HepG2 (cell line): ENCODE data around the gene THRA. TPM values are rescaled to one million over a fixed set of nuclear protein-coding genes. Genes with fewer than 3 reads are reported as not detected.

Experiments used
- BCL6 ChIP-seq: IDR thresholded peaks from 2 replicates; pipeline ENCODE4 v1.6.1; 2016; ENCODE audit warnings: missing genetic modification reagents, missing compliant biosample characterization
- CBX5 ChIP-seq: sonication (generic); formaldehyde crosslinking; IDR thresholded peaks from 2 replicates; pipeline ENCODE4 v1.4.0; 2020; ENCODE audit warnings: missing genetic modification reagents, borderline replicate concordance
- GLI4 ChIP-seq: sonication (generic); formaldehyde crosslinking; IDR thresholded peaks from 2 replicates; pipeline ENCODE4 v1.5.1; 2020; ENCODE audit warnings: missing genetic modification reagents, mild to moderate bottlenecking, moderate library complexity, borderline replicate concordance
- KLF16 ChIP-seq, 2 experiments: sonication (generic) in 1 of 2; formaldehyde crosslinking in 1 of 2; IDR thresholded peaks; 2 replicates each; pipeline versions ENCODE4 v1.6.1 to v1.8.0; 2016 to 2023; ENCODE audit warnings: missing genetic modification reagents in 2 of 2, missing compliant biosample characterization in 1 of 2
- MZF1 ChIP-seq: sonication (generic); formaldehyde crosslinking; IDR thresholded peaks from 2 replicates; pipeline ENCODE4 v1.8.1; 2023; ENCODE audit warnings: mild to moderate bottlenecking, missing genetic modification reagents, borderline replicate concordance
- NCOA5 ChIP-seq: sonication (generic); formaldehyde crosslinking; IDR thresholded peaks from 2 replicates; pipeline ENCODE4 v1.4.0; 2020; ENCODE audit warnings: missing genetic modification reagents
- NFE2 ChIP-seq: sonication (generic); formaldehyde crosslinking; IDR thresholded peaks from 2 replicates; pipeline ENCODE4 v1.4.0; 2020; ENCODE audit warnings: missing genetic modification reagents
- ZKSCAN1 ChIP-seq: fragments of 150-350 bp; IDR thresholded peaks from 2 replicates; pipeline ENCODE4 v1.6.1; 2014; ENCODE audit warnings: low read length
- ZNF235 ChIP-seq: sonication (generic); formaldehyde crosslinking; IDR thresholded peaks from 2 replicates; pipeline ENCODE4 v1.8.1; 2023; ENCODE audit warnings: mild to moderate bottlenecking, missing genetic modification reagents, borderline replicate concordance
- ZNF260 ChIP-seq: sonication (generic); formaldehyde crosslinking; IDR thresholded peaks from 2 replicates; pipeline ENCODE4 v1.4.0; 2020; ENCODE audit warnings: missing genetic modification reagents, low read depth, mild to moderate bottlenecking, borderline replicate concordance
- ZNF781 ChIP-seq: sonication (generic); formaldehyde crosslinking; IDR thresholded peaks from 2 replicates; pipeline ENCODE4 v1.5.1; 2020; ENCODE audit warnings: borderline replicate concordance, mild to moderate bottlenecking, missing genetic modification reagents; ENCODE audit errors: not compliant biosample characterization
- polyA plus RNA-seq, 8 experiments: library from polyadenylated mRNA; depleted of rRNA in 3 of 8; stranded (reverse) in 7 of 8; unstranded in 1 of 8; fragments of >200 nt; fragmentation: Illumina TruSeq in 4 of 8; extraction: Trizol in 4 of 8; gene quantifications; 2 replicates each; pipeline versions ENCODE4 v1.2.1 to v1.2.3, GENCODE V29; 2011 to 2016; ENCODE audit warnings: low read depth in 4 of 8, missing spikeins in 1 of 8, mixed read lengths in 1 of 8; ENCODE audit not compliant: insufficient read depth in 1 of 8
- total RNA-seq, 5 experiments: library from RNA; depleted of rRNA; stranded (reverse); fragments of >200 nt; fragmentation: Illumina TruSeq; extraction: Trizol; gene quantifications; 2 replicates each; pipeline ENCODE4 v1.2.3, GENCODE V29; 2016; ENCODE audit warnings: low read depth in 1 of 5
- TF ChIP-seq, protein P1 (sequence below): sonication (generic); formaldehyde crosslinking; IDR thresholded peaks from 2 replicates; pipeline ENCODE4 v1.9.0; 2022; ENCODE audit warnings: low read depth, missing genetic modification reagents
- TF ChIP-seq, protein P2 (sequence below): sonication (generic); formaldehyde crosslinking; IDR thresholded peaks from 2 replicates; pipeline ENCODE4 v1.4.0; 2020; ENCODE audit warnings: missing genetic modification reagents, low read depth, mild to moderate bottlenecking, borderline replicate concordance
- TF ChIP-seq, protein P3 (sequence below): sonication (generic); formaldehyde crosslinking; IDR thresholded peaks from 2 replicates; pipeline ENCODE4 v1.4.0; 2020; ENCODE audit warnings: missing genetic modification reagents
- TF ChIP-seq, protein P4 (sequence below): IDR thresholded peaks from 2 replicates; pipeline ENCODE4 v1.6.1; 2012; ENCODE audit warnings: low read length, improper control_type of control experiment
- TF ChIP-seq, protein P5 (sequence below): sonication (generic); formaldehyde crosslinking; IDR thresholded peaks from 2 replicates; pipeline ENCODE4; 2020; ENCODE audit warnings: missing genetic modification reagents, mild to moderate bottlenecking, borderline replicate concordance
- TF ChIP-seq, protein P6 (sequence below): sonication (generic); formaldehyde crosslinking; IDR thresholded peaks from 2 replicates; pipeline ENCODE4 v1.4.0; 2020; ENCODE audit warnings: mild to moderate bottlenecking, low read depth, missing genetic modification reagents

Gene THRA
- total and polyA plus RNA-seq, 2 of the 13 experiments (the other 11 are each of a cell fraction or from before 2014, with no cell fraction given) = 8.0 to 9.9 TPM

DNA sequence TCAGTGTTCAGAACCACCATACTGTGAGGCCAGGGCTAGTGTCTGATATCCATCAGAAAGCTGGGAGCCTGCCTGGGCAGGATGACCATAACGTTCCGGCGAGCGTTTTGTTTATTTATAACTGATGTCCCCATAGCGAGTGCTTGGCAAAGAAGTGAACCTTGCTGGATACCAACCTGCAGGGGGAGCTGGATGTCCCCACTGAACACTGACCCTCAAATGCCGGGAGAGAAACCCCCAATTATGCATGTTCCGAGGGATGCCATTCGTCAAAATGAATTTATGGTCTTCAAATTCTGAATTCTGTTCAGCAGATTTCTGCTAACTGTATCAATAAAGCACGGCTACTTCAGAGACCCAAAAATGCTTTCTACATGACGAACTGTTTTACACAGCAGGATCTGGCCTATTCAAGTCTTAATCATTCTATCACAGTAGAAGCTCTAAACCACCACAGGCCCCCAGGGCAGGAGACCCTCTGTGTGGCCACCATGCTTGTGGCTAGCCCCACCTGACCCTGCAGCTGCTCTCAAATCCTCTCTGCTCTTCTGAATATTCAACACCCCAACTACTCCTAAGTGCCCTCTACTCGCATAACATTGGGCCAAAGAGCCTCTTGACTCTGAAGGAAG, 23.8 kb upstream of the THRA start (continued):
- TF ChIP-seq, protein P1, sequence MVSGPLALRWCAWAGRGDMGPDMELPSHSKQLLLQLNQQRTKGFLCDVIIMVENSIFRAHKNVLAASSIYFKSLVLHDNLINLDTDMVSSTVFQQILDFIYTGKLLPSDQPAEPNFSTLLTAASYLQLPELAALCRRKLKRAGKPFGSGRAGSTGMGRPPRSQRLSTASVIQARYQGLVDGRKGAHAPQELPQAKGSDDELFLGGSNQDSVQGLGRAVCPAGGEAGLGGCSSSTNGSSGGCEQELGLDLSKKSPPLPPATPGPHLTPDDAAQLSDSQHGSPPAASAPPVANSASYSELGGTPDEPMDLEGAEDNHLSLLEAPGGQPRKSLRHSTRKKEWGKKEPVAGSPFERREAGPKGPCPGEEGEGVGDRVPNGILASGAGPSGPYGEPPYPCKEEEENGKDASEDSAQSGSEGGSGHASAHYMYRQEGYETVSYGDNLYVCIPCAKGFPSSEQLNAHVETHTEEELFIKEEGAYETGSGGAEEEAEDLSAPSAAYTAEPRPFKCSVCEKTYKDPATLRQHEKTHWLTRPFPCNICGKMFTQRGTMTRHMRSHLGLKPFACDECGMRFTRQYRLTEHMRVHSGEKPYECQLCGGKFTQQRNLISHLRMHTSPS = no peak
- TF ChIP-seq KLF16 (CRISPR knock-in tag; IDR thresholded peaks at IDR 0.05) = peak in 1 of 2 experiments; percentile 67; a peak in 1 of 4 replicates
- TF ChIP-seq, protein P2, sequence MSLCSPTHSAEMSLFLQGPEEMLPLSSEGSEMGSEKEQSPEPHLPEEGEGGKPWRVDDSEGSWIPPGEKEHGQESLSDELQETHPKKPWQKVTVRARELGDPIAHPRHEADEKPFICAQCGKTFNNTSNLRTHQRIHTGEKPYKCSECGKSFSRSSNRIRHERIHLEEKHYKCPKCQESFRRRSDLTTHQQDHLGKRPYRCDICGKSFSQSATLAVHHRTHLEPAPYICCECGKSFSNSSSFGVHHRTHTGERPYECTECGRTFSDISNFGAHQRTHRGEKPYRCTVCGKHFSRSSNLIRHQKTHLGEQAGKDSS (CRISPR knock-in tag) = no peak
- TF ChIP-seq ZNF781 = no peak
- TF ChIP-seq ZKSCAN1 = no peak
- no peak for TF ChIP-seq NCOA5 (CRISPR knock-in tag)
- no peak for TF ChIP-seq ZNF260 (CRISPR knock-in tag)
- TF ChIP-seq ZNF235 (CRISPR knock-in tag) = no peak
- TF ChIP-seq, protein P3, sequence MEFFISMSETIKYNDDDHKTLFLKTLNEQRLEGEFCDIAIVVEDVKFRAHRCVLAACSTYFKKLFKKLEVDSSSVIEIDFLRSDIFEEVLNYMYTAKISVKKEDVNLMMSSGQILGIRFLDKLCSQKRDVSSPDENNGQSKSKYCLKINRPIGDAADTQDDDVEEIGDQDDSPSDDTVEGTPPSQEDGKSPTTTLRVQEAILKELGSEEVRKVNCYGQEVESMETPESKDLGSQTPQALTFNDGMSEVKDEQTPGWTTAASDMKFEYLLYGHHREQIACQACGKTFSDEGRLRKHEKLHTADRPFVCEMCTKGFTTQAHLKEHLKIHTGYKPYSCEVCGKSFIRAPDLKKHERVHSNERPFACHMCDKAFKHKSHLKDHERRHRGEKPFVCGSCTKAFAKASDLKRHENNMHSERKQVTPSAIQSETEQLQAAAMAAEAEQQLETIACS (CRISPR knock-in tag) = no peak
- TF ChIP-seq, protein P4, sequence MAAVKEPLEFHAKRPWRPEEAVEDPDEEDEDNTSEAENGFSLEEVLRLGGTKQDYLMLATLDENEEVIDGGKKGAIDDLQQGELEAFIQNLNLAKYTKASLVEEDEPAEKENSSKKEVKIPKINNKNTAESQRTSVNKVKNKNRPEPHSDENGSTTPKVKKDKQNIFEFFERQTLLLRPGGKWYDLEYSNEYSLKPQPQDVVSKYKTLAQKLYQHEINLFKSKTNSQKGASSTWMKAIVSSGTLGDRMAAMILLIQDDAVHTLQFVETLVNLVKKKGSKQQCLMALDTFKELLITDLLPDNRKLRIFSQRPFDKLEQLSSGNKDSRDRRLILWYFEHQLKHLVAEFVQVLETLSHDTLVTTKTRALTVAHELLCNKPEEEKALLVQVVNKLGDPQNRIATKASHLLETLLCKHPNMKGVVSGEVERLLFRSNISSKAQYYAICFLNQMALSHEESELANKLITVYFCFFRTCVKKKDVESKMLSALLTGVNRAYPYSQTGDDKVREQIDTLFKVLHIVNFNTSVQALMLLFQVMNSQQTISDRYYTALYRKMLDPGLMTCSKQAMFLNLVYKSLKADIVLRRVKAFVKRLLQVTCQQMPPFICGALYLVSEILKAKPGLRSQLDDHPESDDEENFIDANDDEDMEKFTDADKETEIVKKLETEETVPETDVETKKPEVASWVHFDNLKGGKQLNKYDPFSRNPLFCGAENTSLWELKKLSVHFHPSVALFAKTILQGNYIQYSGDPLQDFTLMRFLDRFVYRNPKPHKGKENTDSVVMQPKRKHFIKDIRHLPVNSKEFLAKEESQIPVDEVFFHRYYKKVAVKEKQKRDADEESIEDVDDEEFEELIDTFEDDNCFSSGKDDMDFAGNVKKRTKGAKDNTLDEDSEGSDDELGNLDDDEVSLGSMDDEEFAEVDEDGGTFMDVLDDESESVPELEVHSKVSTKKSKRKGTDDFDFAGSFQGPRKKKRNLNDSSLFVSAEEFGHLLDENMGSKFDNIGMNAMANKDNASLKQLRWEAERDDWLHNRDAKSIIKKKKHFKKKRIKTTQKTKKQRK = no peak
- TF ChIP-seq, protein P5, sequence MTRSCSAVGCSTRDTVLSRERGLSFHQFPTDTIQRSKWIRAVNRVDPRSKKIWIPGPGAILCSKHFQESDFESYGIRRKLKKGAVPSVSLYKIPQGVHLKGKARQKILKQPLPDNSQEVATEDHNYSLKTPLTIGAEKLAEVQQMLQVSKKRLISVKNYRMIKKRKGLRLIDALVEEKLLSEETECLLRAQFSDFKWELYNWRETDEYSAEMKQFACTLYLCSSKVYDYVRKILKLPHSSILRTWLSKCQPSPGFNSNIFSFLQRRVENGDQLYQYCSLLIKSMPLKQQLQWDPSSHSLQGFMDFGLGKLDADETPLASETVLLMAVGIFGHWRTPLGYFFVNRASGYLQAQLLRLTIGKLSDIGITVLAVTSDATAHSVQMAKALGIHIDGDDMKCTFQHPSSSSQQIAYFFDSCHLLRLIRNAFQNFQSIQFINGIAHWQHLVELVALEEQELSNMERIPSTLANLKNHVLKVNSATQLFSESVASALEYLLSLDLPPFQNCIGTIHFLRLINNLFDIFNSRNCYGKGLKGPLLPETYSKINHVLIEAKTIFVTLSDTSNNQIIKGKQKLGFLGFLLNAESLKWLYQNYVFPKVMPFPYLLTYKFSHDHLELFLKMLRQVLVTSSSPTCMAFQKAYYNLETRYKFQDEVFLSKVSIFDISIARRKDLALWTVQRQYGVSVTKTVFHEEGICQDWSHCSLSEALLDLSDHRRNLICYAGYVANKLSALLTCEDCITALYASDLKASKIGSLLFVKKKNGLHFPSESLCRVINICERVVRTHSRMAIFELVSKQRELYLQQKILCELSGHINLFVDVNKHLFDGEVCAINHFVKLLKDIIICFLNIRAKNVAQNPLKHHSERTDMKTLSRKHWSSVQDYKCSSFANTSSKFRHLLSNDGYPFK = no peak
- TF ChIP-seq CBX5 (CRISPR knock-in tag) = no peak
- no peak for TF ChIP-seq MZF1 (CRISPR knock-in tag)
- TF ChIP-seq GLI4 (CRISPR knock-in tag) = no peak
- TF ChIP-seq NFE2 (CRISPR knock-in tag) = no peak
- no peak for TF ChIP-seq BCL6 (CRISPR knock-in tag)
- TF ChIP-seq, protein P6, sequence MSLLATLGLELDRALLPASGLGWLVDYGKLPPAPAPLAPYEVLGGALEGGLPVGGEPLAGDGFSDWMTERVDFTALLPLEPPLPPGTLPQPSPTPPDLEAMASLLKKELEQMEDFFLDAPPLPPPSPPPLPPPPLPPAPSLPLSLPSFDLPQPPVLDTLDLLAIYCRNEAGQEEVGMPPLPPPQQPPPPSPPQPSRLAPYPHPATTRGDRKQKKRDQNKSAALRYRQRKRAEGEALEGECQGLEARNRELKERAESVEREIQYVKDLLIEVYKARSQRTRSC (CRISPR knock-in tag) = no peak
